Femur (tissue), 1 donor: ENCODE measurements around the gene ZNF668.

Source experiments
- DNase-seq: peaks from one replicate; pipeline ENCODE4 v3.0.0-alpha.2; 2017

ZNF668 gene

GRCh38 chr16:31081428-31082351 is 7.7 kb upstream of the ZNF668 start:
- DNase-seq = no peak

- no peak for DNase-seq
Observed at GRCh38 chr16:31080756-31081419, 6.8 kb upstream of the ZNF668 start.

- DNase-seq = no peak
Observed at GRCh38 chr16:31080035-31080629, 6.1 kb upstream of the ZNF668 start.

DNA sequence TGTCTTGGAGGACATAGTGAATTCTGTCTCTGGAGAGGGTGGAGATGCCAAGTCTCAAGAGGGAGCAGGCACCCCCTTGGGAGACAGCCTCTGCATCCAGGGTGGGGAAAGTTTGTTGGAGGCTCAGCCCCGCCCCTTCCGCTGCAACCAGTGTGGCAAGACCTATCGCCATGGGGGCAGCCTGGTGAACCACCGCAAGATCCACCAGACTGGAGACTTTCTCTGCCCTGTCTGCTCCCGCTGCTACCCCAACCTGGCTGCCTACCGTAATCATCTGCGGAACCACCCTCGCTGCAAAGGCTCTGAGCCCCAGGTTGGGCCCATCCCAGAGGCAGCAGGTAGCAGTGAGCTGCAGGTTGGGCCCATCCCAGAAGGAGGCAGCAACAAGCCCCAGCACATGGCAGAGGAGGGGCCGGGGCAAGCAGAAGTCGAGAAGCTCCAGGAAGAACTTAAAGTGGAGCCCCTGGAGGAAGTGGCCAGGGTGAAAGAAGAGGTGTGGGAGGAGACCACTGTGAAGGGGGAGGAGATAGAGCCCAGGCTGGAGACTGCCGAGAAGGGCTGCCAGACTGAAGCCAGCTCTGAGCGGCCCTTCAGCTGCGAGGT is 5.4 kb upstream of the ZNF668 start:
- no peak for DNase-seq

DNA sequence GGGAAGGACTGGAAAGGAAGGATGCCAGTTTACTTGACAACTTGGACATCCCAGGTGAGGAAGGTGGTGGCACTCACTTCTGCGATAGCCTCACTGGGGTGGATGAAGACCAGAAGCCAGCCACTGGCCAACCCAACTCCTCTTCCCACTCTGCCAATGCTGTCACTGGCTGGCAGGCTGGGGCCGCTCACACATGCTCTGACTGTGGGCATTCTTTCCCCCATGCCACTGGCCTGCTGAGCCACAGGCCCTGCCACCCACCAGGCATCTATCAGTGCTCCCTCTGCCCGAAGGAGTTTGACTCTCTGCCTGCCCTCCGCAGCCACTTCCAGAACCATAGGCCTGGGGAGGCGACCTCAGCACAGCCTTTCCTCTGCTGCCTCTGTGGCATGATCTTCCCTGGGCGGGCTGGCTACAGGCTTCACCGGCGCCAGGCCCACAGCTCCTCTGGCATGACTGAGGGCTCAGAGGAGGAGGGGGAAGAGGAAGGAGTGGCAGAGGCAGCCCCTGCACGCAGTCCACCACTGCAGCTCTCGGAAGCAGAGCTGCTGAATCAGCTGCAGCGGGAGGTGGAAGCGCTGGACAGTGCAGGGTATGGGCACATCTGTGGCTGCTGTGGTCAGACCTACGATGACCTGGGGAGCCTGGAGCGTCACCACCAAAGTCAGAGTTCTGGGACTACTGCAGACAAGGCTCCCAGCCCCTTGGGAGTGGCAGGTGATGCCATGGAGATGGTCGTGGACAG is 4.7 kb upstream of the ZNF668 start:
- no peak for DNase-seq

DNA sequence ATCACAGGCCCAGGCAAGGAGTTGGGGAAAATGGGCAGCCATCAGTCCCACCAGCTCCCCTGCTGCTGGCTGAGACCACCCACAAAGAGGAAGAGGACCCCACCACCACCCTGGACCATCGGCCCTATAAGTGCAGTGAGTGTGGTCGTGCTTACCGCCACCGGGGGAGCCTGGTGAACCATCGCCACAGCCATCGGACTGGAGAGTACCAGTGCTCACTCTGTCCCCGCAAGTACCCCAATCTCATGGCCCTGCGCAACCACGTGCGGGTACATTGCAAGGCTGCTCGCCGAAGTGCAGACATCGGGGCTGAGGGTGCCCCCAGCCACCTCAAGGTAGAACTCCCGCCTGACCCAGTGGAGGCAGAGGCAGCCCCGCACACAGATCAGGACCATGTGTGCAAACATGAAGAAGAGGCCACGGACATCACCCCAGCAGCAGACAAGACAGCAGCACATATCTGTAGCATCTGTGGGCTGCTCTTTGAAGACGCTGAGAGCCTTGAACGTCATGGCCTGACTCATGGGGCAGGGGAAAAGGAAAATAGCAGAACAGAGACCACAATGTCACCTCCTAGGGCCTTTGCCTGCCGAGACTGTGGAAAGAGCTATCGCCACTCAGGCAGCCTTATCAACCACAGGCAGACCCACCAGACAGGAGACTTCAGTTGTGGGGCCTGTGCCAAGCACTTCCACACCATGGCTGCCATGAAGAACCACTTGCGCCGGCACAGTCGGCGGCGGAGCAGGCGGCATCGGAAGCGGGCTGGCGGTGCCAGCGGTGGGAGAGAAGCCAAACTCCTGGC is 3.8 kb upstream of the ZNF668 start:
- DNase-seq = no peak

DNA sequence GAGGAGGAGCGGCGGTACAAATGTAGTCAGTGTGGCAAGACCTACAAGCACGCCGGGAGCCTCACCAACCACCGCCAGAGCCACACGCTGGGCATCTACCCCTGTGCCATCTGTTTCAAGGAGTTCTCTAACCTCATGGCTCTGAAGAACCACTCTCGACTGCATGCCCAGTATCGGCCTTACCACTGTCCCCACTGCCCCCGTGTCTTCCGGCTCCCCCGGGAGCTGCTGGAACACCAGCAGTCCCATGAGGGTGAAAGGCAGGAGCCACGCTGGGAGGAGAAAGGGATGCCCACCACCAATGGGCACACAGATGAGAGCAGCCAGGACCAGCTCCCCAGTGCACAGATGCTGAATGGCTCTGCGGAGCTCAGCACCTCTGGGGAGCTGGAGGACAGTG is 3.0 kb upstream of the ZNF668 start:
- no peak for DNase-seq

DNA sequence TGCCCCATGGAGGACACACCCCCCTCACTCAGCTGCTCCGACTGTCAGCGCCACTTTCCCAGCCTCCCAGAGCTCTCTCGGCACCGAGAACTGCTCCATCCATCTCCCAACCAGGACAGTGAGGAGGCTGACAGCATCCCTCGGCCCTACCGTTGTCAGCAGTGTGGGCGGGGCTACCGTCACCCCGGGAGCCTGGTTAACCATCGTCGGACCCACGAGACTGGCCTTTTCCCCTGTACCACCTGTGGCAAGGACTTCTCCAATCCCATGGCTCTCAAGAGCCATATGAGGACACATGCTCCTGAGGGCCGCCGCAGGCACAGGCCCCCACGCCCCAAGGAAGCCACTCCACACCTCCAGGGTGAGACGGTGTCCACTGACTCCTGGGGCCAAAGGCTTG is 2.3 kb upstream of the ZNF668 start:
- DNase-seq = no peak

GRCh38 chr16:31074814-31075183 is 759 bp upstream of the ZNF668 start:
- no peak for DNase-seq

GRCh38 chr16:31073142-31073969 is 684 bp downstream of the ZNF668 start:
- peak; percentile 95 for DNase-seq

GRCh38 chr16:31072540-31073141 is 1.4 kb downstream of the ZNF668 start:
- DNase-seq = peak; percentile 37

DNA sequence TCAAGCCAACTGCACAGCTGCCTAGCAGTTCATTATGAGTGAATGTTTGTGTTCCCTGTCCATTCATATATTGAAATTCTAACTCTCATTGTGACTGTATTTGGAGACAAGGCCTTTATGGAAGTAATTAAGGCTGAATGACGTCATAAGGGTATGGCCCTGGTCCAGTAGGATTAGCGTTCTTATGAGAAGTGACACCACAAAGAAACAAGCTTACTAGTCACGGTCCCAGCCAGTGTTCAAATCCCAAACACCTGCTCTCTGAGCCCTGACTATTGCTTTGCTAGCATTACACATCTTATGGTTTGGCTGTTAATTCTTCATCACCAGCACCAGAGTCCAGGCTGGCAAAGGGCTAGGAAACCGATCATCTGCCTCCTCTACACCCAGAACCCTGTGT is 2.2 kb downstream of the ZNF668 start:
- DNase-seq = peak; percentile 72

DNA sequence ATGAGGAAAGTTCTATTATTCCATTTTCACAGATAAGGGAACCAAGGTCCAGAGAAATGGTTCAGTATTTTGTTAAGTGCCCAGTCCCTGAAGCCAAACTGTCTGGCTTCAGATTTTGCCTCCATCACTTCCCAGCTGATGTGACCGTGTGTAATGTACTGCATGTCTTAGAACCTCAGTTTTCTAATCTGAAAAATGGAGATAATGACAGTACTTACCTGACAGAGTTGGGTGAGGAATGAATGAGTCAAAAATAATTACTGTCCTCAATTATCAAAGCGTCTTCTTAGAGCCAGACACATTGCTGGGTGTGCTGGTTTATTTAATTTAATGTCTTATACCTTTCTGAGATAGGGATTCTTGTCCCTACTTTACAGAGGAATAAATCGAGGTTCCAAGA is 6.7 kb downstream of the ZNF668 start:
- DNase-seq = no peak

- peak; percentile 92 for DNase-seq
Observed at GRCh38 chr16:31064882-31065461, 9.1 kb downstream of the ZNF668 start.

GRCh38 chr16:31063843-31064611 is 10.0 kb downstream of the ZNF668 start:
- peak; percentile 23 for DNase-seq

- no peak for DNase-seq
Observed at GRCh38 chr16:31063495-31063842, 10.6 kb downstream of the ZNF668 start.

GRCh38 chr16:31061813-31062440 is 12.1 kb downstream of the ZNF668 start:
- DNase-seq = no peak

GRCh38 chr16:31061126-31061812 is 12.8 kb downstream of the ZNF668 start:
- peak; percentile 18 for DNase-seq
